HK-2 (cell line): ENCODE data around the gene KRT82.
A peak's percentile ranks its signal among the peaks of the same experiment; 100 is the strongest.

Experiments used
- DNase-seq: peaks from one replicate; pipeline ENCODE4 v3.0.0-alpha.2; 2018; ENCODE audit not compliant: unreplicated experiment

The KRT82 gene

DNA sequence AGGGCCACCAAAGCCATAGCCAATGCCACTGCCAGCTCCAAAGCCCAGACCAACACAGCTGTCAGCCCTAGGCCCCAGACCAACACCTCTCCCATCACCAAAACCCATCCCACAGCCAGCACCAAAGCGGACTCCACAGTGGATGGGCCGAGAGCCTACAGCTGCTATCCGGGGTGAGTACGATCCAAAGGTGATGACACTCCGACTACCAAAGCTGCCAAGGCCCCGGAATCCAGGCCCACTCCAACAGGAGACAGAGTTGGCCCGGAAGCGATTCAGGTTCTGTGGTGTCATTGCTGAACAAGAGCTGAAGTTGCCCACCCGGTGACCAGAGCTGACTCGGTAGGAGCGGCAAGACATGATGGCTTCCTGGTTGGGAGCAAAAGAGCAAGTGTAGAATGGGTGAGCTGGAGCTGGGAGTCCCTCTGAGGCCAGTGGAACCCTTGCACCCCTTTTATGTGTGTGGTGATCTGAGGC, 20.9 kb downstream of the KRT82 start, which contains the start of gene KRT84:
Gene KRT84 (minus strand): TSS at position 427 of the 477 bp plus-strand sequence. CDS start 67 bp downstream, at position 360.
- no peak for DNase-seq

DNA sequence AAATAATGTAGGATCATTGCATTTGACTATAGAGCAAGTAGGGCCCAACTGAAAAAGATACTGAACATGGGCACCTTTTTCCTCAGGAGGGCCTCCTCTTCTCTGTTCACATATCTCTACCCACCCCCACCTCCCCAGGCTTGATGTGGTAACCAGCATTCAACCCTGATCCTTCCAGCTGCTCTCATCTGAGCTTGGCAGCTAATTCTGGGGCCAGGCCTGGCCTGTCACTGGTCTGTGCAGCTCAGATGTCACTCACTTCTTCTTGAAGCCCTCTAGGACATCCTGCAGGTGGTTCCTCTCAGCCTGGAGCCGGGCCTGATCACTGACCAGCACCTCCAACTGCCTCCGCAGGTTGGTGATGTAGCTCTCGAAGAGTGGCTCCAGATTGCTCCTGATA, 22.8 kb downstream of the KRT82 start:
- DNase-seq: no peak

DNA sequence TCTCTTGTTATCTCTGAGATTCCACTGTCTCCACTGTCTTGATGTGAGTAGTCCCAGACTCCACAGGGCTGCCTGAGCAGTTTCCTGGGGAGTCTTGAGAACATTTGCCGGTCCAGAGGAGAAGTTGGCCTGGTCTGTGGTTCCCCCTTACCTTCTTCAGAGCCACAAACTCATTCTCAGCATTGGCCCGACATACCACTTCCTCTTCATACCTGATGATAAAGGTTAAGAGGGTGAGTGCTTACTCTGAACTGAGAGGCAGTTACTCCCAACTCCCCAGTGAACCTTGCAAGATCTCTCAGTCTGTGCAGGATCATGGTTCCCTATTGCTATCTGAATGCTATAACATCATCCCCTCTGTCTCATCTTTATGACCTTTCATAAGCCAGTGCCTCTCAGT, 23.3 kb downstream of the KRT82 start:
- no peak for DNase-seq

DNA sequence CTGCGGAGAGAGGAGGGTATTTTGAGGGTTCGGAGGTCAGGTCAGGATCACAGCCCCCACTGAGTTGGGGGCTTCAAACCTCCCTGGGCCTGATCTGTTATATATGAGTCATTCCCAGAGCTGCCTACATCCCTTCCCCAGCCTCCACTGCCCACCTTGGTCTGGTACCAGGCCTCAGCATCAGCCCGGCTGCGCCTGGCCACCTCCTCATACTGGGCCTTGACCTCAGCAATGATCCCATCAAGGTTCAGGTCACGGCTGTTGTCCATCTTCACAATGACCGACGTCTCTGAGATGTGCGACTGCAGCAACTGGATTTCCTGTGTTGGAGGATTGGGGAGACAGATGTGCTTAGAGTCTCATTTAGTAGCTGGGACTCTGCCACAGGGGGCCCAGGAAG, 24.9 kb downstream of the KRT82 start:
- DNase-seq: no peak

DNA sequence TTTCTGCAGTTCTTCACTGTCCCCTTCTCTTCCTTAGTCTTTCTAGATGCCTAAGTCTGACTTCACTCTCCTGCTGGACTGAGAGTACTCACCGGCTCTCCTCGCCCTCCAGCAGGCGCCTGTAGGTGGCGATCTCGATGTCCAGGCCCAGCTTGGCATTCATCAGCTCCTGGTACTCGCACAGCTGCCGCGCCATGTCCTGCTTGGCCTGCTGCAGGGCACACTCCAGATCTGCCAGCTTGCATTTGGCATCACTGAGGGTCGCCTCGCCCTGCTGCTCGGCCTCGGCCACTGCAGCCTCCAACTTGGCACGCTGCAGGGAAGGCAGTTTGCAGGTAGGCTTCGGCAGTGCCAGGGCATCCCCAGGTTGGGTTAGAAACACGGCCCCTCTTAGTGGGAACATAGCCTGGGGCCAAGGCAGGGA, 25.9 kb downstream of the KRT82 start:
- peak; percentile 26 for DNase-seq

DNA sequence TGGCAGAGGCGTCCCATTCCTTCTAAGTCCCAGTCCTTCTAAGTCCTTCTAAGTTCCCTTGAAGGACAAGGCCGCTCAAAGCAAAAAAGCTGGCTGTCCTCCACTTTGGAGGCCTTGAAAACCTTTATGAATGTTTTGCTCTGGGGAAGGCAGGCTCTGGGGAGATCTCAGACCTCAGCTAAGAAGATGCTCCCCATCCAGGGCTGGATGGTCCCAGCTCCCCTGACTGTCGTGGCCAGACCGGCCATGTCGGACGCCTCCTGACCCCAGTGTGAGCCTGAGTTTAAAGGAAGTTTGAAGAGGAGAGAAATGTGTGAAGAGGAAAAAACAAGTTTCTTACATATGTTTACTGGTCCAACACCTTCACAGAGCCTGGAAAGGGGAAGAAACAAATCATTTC, 26.6 kb downstream of the KRT82 start:
- DNase-seq: no peak

DNA sequence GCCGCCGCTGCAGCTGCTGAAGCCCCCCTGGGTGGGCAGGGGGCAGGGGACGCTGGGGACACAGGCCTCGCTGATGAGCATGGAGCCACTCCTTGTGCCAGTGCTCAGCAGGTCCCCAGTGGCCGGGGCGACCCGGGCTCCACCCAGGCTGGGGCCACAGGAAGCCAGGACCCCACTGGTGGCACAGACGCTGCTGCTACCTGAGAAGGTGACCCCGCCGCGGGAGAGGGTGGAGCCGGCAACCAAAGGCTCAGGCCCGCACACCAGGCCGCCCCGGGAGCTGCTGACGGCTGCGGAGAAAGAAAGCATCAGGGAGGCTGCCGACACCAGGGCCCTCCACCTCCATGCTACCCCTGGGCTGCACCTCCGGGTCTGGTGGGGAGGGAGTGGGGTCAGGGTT, 28.0 kb downstream of the KRT82 start:
- DNase-seq: no peak

DNA sequence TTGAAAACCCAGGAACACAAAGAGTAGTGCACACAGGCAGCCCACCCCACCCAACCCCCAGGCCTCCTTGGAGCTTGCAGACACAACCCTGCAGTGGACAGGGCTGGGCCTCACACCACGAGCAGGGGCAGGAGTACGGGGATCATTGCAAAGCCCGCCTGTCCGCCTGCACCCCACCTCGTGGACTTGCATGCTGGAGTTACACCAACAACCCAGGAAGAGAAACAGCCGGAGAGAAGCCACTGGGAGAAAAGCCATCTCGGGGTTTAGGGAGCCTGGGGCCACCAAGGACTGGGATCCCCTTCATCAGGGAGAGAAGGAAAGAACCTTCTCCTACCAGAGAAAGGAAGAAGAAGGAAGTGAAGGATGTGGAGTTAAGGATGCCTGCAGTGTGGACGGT, 28.9 kb downstream of the KRT82 start:
- DNase-seq: no peak

DNA sequence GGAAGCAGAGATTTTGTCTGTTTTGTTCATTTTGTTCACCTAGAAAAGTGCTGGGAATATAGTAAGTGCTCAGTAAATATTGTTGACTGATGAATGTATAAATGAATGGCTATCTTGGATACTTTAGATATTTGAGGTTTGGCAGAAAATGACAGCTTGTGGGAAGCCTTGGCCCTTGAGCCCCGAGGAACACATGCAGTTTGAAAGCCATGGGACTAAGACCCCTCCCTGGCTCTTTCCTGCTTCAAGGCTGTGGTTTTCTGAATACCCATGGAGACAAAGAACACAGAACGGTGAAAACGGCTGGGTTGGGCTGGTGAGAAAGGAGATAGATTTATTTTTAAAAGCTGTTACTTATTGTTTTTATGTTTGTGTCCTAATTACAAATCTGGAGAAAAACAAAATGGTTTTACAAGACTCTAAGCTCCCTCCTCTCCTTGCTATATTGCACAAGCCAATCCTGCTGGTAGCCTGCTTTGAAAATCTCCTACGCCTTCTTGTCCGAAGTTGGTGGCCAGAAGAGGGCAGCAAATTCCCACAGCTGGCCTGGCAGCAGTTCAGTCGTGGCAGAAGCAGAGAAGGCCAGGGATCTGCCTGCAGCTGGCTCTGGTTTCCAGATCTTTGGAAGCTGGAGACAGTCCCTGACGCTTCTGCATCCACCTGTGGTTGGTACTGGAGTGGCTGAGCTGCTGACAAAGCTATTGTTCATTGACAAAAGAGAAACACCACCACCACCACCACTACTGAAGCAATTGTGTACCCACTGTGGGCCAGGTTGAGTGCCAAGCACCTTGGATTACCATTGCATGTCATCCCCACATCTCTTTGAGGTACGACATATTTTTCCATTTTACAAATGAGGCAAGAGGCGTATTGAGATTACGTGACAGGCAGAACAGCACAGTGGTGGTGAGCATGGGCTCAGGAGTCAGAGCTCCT, 33.6 kb downstream of the KRT82 start:
- DNase-seq: peak; percentile 68

DNA sequence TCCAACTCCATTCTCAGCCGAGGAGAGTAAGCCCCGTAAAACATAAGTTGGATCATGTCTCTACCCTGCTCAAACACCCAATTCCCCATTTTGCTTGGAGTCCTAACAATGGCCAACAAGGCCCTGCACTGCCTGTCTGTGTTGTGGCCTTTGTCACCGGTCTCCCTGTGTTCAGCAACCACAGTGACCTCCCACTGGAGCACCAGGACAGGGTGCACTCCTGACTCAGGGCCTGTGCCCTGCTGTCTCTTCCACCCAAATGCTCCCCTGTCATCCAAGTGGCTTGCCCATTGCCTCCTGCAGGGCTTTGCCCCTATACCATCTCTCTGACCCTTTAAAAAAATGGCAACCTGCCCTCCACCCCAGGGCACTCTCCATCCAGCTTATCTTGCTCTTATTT, 34.4 kb downstream of the KRT82 start:
- DNase-seq: no peak

DNA sequence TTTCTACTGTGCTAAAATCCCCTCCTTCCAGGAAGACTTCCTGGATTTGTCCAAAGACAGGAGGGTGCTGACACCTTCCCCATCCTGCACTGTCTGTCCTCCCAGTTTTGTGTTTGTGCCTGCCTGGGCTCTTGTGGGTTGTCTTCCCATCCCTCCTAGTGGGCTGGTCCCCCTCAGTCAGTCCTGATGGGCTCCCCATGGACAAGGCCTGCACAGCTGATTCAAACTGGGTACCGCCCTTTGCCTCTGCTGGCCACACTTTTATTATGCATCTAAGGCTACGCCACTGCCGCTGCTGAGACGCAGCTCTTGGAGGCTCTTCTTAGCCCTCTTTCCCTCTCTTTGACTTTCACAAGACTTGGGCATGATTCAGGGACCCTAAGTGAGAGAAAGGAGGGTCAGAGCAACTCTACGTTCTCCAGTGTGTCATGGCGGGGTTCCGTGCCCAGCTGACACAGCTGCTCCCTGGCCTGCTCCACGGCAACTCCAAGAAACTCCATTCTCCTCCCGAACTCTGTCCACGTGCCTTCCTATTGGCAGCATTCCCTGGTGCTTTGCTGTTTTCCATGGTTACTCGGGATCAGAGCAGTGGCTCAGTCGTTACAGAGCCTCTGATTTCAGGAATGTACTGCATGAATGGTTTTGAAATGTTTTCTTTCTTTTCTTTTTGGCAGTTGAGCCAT, 35.1 kb downstream of the KRT82 start:
- DNase-seq: no peak

DNA sequence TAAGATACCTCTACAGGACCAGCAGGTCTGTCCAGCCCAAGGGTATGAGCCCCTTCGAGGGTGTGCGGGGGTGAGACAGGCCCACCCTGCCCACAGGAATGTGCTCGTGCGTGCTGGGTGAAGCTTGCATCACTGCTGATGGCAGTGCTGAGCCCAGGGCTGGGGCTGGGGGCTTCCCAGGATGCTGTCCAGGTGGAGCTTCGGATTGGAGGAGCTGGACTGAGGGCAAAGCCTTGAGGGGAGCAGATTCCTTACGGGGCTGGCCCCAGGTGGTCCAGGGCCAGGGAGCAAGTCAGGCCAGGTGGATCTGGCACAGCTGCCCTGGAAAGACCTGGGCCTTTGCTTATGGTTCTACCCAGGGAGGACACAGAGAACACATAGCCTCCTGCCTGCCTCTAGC, 36.3 kb downstream of the KRT82 start:
- no peak for DNase-seq

DNA sequence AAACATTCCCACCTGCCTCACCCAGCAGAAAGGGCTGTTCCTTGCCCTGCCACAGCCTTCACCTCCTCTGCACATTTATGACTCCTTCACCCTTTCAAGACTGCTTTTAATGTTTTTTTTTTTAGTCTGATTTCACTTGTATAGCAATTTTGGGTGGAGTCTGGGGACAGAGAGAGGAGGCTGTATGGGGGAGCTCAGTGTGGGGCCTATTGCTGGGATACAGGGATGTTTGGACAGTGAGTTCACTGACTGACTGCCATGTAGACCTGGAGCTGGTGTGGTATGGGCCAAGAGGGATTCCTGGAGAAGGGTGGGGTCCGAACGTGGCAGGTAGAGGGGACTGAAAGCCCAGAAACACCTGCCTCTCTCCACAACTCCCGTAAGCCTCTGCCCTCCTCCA, 36.9 kb downstream of the KRT82 start:
- no peak for DNase-seq

DNA sequence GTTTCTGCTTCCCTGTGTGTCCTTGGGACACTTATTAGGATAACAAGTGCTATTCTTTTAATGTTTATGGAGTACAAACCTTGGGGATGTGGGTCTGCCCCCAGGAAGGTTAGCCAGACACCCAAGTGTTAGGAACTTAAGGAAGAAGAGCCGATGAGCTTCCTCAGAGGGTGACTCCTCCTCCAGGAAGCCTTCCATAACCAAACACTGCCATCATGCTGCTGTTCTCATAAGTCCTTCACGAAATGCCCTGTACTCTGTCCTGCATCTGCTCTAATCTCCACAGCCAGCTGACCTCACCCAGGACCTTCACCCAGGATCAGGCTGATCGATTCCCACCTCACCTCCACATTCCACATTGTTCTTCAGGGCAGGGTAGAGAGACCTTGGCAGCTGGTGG, 37.6 kb downstream of the KRT82 start:
- no peak for DNase-seq

DNA sequence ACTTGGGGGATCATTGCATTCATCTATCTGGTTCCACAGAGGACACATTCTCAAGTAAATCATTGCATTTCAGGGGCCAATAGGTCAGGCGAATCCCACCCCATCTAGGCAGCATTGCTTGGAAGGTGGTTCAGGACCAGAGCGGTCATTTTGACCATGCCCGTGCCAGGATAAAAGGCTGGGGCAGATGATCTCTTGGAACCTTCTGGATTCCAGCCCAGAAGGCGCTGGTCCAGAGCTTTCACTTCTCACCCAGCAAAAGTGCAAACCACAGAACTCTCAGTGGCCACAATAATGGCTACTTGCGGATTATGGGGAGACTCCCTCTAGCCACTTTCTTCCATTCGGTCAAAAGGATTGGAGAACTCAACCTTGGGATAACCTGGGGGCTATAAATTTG, 38.3 kb downstream of the KRT82 start:
- DNase-seq: no peak

DNA sequence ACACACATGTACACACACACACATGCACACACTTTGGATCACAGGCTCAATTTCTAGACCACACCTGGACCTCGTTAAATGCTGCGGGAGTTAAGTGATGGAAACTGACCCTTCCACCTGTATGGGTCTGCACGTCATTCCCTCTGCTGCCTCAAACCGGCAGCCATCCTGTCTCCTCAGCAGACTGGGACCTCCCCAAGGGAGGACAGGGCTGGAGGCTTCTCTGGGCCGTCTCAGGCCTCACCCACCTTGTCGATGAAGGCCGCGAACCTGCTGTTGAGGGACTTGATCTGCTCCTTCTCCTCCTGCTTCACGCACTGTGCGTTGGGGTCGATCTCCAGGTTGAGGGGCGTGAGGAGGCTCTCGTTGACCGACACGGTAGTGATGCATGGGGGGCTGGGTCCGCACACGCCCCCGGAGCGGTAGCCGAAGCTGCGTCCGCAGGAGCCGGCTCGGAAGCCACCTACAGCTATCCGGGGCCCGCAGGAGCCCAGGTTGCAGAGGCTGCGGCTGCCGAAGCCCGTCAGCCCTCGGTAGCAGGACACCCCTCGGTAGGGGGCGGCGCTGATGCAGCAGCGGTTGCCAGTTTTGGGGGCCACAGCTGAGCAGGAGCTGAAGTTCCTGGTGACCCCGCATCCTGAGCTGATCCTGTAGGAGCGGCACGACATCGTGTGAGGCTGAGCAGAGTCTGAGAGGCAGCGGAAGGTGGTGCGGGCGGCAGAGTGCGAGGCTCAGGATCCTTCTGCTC, 39.2 kb downstream of the KRT82 start, which contains the start of gene KRT85:
Gene KRT85 (minus strand): TSS at position 744 of the 748 bp plus-strand sequence. CDS start 76 bp downstream, at position 668.
- DNase-seq: no peak

DNA sequence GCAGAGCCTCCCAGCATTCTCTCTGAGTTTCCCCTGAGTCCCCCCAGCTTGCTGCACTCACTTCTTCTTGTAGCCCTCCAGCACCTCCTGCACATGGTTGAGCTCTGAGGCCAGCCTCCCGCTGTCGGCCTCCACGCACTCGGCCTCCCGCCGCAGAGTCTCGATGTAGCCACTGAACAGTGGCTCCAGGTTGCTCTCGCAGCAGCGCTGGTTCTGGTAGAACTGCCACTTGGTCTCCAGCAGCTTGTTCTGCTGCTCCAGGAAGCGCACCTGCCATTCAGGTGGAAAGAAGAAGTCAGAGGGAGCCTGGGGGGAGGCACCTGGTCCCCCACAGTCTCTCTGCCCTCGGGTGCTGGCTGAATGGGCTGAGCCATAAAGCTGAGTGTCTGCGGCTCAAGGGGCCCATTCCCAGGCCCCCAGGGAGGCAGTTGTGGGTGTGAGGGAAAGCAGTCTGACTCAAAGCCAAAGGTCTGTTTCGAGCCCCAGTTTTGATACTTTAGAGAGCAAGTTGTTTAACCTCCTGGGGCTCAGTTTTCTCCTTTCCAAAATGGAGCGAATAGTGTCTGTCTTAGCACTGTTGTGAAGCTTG, 41.1 kb downstream of the KRT82 start:
- DNase-seq: no peak

DNA sequence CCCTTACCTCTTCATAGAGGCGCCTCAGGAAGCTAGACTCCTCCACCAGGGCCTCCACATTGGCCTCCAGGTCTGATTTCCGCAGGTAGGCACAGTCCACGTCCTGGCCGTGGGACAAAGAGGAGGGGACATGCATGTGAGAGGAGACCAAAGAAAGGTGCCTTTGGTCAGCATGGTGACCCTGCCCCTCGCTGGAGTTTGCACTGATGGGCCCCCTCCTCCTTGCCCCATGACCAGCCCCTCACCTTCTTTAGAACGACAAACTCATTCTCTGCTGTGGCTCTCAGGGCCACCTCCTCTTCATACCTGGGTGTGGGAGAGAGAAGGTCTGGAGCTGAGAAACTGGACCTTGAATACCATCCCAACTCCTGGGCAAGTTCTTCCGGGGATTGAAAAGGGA, 42.1 kb downstream of the KRT82 start:
- DNase-seq: no peak

DNA sequence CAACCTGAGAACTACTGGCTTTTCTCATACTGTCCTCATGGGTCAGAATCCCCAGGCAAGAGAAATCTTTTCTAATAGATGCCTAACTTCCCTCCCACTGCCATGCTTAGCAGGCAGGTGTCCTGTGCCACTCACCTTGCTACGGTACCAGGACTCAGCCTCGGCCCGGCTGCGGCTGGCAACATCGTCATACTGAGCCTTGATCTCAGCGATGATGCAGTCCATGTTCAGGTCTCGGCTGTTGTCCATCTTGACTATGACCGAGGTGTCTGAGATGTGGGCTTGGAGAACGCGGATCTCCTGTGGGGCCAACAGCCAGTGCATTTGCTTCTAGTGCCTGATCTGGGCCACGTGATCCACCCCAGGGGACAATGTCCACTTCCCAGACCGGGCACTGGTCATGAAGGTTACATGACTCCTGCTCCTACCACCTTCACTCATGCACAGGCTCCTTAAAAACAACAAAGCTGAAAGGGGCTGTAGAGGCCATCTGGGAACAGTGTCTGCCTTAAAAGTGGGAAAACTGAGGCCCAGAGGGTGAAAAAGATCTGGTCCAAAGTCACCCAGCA, 42.9 kb downstream of the KRT82 start:
- DNase-seq: no peak

DNA sequence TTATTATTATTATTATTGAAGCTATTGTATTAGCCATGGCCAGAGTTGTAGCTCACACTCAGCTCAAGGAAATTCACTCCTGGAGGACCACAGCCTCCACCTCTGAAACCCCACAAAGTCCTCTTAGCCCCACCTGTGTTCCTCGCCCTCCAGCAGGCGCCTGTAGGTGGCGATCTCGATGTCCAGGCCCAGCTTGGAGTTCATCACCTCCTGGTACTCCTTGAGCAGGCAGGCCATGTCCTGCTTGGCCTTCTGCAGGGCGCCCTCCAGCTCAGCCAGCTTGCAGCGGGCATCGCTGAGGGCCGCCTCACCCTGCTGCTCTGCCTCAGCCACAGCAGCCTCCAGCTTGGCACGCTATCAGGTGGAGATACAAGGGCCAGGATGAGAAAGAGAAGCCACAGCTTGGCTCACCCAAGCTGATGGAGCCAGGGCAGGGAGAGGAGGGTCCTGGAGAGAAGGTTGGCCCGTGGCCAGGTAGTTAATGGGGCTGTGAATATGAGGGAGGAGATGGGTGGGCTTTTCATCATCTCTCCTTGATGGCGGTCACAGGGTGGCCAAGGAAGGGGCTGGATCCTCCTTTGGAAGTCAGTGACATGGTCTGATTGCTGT, 43.9 kb downstream of the KRT82 start:
- DNase-seq: no peak

DNA sequence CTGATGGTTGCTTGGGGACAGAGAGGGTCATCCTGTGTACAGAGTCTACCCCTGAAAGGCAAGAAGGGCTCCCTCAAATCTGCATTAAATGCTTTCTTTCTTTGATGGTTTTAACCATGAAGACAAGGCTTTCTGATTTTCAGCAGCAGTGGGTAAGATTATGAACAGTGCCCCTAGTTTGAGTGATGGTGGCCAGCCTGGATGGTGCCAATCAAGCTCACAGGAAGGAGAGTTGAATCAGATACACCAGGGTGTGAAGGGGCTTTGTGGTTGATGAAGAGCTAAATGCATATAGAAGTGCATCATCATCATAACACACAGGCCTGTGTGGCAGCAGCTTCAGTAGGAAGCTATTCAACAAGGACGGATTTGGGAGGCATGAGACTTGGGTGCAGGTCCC, 44.6 kb downstream of the KRT82 start:
- DNase-seq: no peak
